Right atrium auricular region (tissue), 2 donors: ENCODE measurements around the gene CROCC2. TPM values are rescaled to one million over a fixed set of nuclear protein-coding genes. Genes with fewer than 3 reads are reported as not detected.
A peak's percentile ranks its signal among the peaks of the same experiment; 100 is the strongest.

Source experiments
- DNase-seq: peaks from one replicate; pipeline ENCODE4 v3.0.0-alpha.2; 2019; ENCODE audit warnings: low spot score
- H3K27ac ChIP-seq, 2 donors: fragments of 200-600 bp; sonication (generic); 1 replicate in 1 of 2; 2 replicates in 1 of 2; pipeline ENCODE4 v1.5.1; 2016 to 2019
- H3K27me3 ChIP-seq, 2 donors: fragments of 200-600 bp; sonication (generic); one replicate each; pipeline versions ENCODE4 v1.5.1 to v1.6.0; 2017 to 2019
- H3K36me3 ChIP-seq: fragments of 200-600 bp; sonication (generic); one replicate; pipeline ENCODE4 v1.5.1; 2016
- H3K4me1 ChIP-seq, 2 donors: fragments of 200-600 bp; sonication (generic); one replicate each; pipeline versions ENCODE4 v1.5.1 to v1.6.0; 2017 to 2019
- H3K4me3 ChIP-seq, 2 donors: fragments of 200-600 bp; sonication (generic); 1 replicate in 1 of 2; 2 replicates in 1 of 2; pipeline ENCODE4 v1.5.1; 2017 to 2019; ENCODE audit warnings: mild to moderate bottlenecking in 1 of 2, moderate library complexity in 1 of 2
- H3K9me3 ChIP-seq, 2 donors: fragments of 200-600 bp; sonication (generic); one replicate each; pipeline ENCODE4 v1.5.1; 2019
- total RNA-seq, 2 donors: library from RNA; depleted of rRNA; stranded (reverse); fragments of >200 nt; gene quantifications; one replicate each; pipeline ENCODE4 v1.1.0, GENCODE V29; 2016
- TF ChIP-seq, protein P1 (sequence below), 2 donors: fragments of 200-600 bp; sonication (generic); IDR thresholded peaks; one replicate each; pipeline ENCODE4 v1.5.1; 2019; ENCODE audit warnings: antibody characterized with exemption in 2 of 2

The CROCC2 gene
- total RNA-seq, 2 donors from 2014 or later, result not detected

DNA sequence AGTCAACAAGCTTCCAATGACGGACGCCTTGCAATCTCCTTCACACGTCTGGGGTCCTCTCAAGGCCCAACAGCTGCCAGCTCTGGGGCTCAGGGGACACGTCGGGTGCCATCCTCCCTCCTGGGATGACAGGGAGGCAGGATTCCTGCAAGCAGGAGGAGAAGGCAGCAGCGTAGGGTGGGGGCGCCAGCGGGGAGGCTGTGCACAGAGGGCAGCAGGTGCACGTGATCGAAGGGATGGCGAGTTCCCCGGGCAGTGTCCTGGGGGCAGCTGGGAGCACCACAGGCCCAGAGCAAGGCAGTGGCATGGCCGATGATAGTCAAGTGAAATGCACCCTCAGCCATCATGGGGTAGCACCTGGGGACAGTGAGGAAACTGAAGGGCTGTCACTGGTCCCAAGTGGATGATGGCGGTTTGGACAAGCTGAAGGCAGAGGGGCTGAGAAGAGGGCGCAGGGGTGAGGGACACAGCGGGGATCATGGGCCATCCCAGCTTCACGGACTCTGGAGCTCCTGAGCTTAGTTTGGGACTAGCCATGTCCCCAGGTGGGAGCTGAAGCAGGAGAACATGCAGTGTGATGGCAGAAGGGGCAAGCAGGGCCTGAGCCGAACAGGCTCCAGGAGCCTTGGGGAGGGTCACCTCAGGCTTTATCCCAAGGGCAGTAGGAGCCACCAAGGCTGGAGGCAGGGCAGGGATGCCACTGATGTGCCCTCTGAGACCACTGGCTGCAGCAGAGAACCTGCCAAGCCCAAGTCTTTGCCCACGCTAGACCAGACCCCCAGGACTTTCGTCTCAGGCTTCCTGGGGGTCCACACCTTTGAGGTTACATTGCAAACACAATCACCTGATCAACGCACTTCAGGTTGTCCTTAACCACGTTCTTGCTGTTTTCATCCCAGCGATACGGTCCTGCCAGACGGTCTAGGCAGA is 76.0 kb downstream of the CROCC2 start:
- H3K36me3 ChIP-seq, result no peaks in the 10 kb centered on the region
- TF ChIP-seq, protein P1, sequence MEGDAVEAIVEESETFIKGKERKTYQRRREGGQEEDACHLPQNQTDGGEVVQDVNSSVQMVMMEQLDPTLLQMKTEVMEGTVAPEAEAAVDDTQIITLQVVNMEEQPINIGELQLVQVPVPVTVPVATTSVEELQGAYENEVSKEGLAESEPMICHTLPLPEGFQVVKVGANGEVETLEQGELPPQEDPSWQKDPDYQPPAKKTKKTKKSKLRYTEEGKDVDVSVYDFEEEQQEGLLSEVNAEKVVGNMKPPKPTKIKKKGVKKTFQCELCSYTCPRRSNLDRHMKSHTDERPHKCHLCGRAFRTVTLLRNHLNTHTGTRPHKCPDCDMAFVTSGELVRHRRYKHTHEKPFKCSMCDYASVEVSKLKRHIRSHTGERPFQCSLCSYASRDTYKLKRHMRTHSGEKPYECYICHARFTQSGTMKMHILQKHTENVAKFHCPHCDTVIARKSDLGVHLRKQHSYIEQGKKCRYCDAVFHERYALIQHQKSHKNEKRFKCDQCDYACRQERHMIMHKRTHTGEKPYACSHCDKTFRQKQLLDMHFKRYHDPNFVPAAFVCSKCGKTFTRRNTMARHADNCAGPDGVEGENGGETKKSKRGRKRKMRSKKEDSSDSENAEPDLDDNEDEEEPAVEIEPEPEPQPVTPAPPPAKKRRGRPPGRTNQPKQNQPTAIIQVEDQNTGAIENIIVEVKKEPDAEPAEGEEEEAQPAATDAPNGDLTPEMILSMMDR (IDR thresholded peaks at IDR 0.05), result no peak
- DNase-seq, result no peak
- H3K4me3 ChIP-seq, result no peak overlapping the region
- H3K9me3 ChIP-seq, result no peaks in the 10 kb centered on the region
- H3K27ac ChIP-seq, result no peak overlapping the region
- no peaks in the 10 kb centered on the region for H3K27me3 ChIP-seq
- H3K4me1 ChIP-seq, result peaks cover 0 to 9% of the 10 kb centered on the region in 2 donors

DNA sequence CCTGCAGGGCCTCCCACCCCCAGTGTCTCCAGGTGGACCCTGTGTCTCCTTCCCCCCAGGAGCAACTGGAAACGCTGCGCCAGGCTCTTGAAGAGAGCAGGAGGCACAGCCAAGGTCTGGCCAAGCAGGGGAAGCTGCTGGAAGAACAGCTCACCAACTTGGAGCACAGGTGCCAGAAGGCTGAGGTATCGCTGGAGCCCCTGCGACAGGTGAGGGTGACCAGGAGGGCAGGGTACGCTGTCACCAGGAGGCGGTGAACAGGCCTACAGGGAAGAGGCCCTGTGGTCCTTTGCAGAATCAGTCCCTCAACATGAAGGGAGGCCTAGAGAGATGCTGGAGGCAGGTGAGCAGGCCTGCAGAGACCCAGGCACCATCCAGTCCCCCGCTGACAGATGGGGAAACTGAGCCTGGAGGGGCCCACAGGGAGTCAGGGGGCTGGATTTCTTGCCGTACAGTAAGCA is 76.7 kb downstream of the CROCC2 start:
- no peaks in the 10 kb centered on the region for H3K27me3 ChIP-seq
- peaks cover 0 to 16% of the 10 kb centered on the region in 2 donors for H3K4me1 ChIP-seq
- H3K4me3 ChIP-seq, result no peak overlapping the region
- no peak for DNase-seq
- TF ChIP-seq, protein P1 (IDR thresholded peaks at IDR 0.05), result no peak
- no peaks in the 10 kb centered on the region for H3K9me3 ChIP-seq
- H3K36me3 ChIP-seq, result no peaks in the 10 kb centered on the region
- no peak overlapping the region for H3K27ac ChIP-seq

- no peak for DNase-seq
Measured at GRCh38 chr2:240983361-240983995, 77.3 kb downstream of the CROCC2 start.

GRCh38 chr2:240983996-240984498 is 77.9 kb downstream of the CROCC2 start:
- no peaks in the 10 kb centered on the region for H3K27me3 ChIP-seq
- H3K9me3 ChIP-seq, result no peaks in the 10 kb centered on the region
- no peak overlapping the region for H3K4me3 ChIP-seq
- H3K36me3 ChIP-seq, result no peaks in the 10 kb centered on the region
- no peak for DNase-seq
- H3K4me1 ChIP-seq, result peaks cover 0 to 18% of the 10 kb centered on the region in 2 donors
- no peak overlapping the region for H3K27ac ChIP-seq
- TF ChIP-seq, protein P1 (IDR thresholded peaks at IDR 0.05), result no peak

More at GRCh38 chr2:240983361-240983995, 77.3 kb downstream of the CROCC2 start:
- Histone ChIP-seq H3K27ac (no peak overlapping the region), H3K27me3 (no peaks in the 10 kb centered on the region), H3K9me3 (no peaks in the 10 kb centered on the region), H3K4me3 (no peak overlapping the region), H3K4me1 (peaks cover 0 to 18% of the 10 kb centered on the region in 2 donors), H3K36me3 (no peaks in the 10 kb centered on the region)
- TF ChIP-seq, protein P1 (IDR thresholded peaks at IDR 0.05), result peak; percentile 19 to 66

- H3K27me3 ChIP-seq, result no peaks in the 10 kb centered on the region
- no peak for DNase-seq
- no peak overlapping the region for H3K4me3 ChIP-seq
- TF ChIP-seq, protein P1 (IDR thresholded peaks at IDR 0.05), result no peak
- no peaks in the 10 kb centered on the region for H3K36me3 ChIP-seq
- H3K4me1 ChIP-seq, result peaks cover 0 to 23% of the 10 kb centered on the region in 2 donors
- no peaks in the 10 kb centered on the region for H3K9me3 ChIP-seq
- H3K27ac ChIP-seq, result no peak overlapping the region
Measured at GRCh38 chr2:240985881-240986786, 80.0 kb downstream of the CROCC2 start.
